ENCODE data around the gene RXRA.

GRCh38 chr9:134373269-134373668, 47.0 kb downstream of the RXRA start:
- TF ChIP-seq CTCF (IDR thresholded peaks at IDR 0.05) (no peak), POLR2A (IDR thresholded peaks at IDR 0.05) (no peak), EP300 (IDR thresholded peaks at IDR 0.05) (no peak)
